HEK293 (cell line): Measurements from ENCODE around the gene BCL11B.

Experiments
- CTCF ChIA-PET: fragments of 350-600 bp; formaldehyde crosslinking; extraction: SDS; loops from one replicate; lab custom pipeline; 2021; ENCODE audit warnings: antibody characterized with exemption; lab: Yijun Ruan, JAX
- POLR2A ChIA-PET: fragments of 300-600 bp; formaldehyde crosslinking; extraction: SDS; loops from one replicate; lab custom pipeline; 2020; ENCODE audit warnings: antibody characterized with exemption, inconsistent platforms; lab: Yijun Ruan, JAX
- H3K27ac ChIP-seq: fragments of 200-500 bp; sonication (Bioruptor generic); 2 replicates; pipeline ENCODE4 v1.5.1; 2014; ENCODE audit warnings: low read depth, low read length, control low read depth, inconsistent platforms; ENCODE audit errors: extremely low read depth
- H3K36me3 ChIP-seq, 2 experiments: fragments of 200-500 bp in 1 of 2; sonication (Bioruptor generic) in 1 of 2; 1 replicate in 1 of 2; 2 replicates in 1 of 2; pipeline ENCODE4 v1.5.1; 2014 to 2017; ENCODE audit warnings: inconsistent platforms in 2 of 2, low read length in 2 of 2; ENCODE audit not compliant: control insufficient read depth in 2 of 2, insufficient read depth in 1 of 2
- H3K4me1 ChIP-seq: fragments of 200-500 bp; sonication (Bioruptor generic); 2 replicates; pipeline ENCODE4 v1.5.1; 2014; ENCODE audit warnings: mild to moderate bottlenecking, low read length, inconsistent platforms; ENCODE audit not compliant: control insufficient read depth, insufficient read depth
- H3K4me3 ChIP-seq: 2 replicates; pipeline ENCODE4 v1.5.1; 2011; ENCODE audit warnings: low read depth, mild to moderate bottlenecking, control low read depth, low read length, moderate library complexity
- H3K9me3 ChIP-seq: fragments of 200-500 bp; sonication (Bioruptor generic); 2 replicates; pipeline ENCODE4 v1.5.1; 2014; ENCODE audit warnings: low read depth, low read length, inconsistent platforms; ENCODE audit not compliant: control insufficient read depth, insufficient read depth
- BCL11A ChIP-seq: fragments of 450-650 bp; formaldehyde crosslinking; IDR thresholded peaks from 2 replicates; pipeline ENCODE4 v1.5.1; 2016; ENCODE audit warnings: low read depth, missing biosample characterization, missing genetic modification characterization
- GLIS1 ChIP-seq: fragments of 450-650 bp; formaldehyde crosslinking; IDR thresholded peaks from 2 replicates; pipeline ENCODE4 v1.5.1; 2016; ENCODE audit warnings: missing biosample characterization, missing genetic modification characterization
- ZNF121 ChIP-seq: fragments of 450-650 bp; formaldehyde crosslinking; IDR thresholded peaks from 2 replicates; pipeline ENCODE4 v1.5.1; 2016; ENCODE audit warnings: missing biosample characterization, missing genetic modification characterization
- ZNF211 ChIP-seq: fragments of 450-650 bp; formaldehyde crosslinking; IDR thresholded peaks from 2 replicates; pipeline ENCODE4 v1.5.1; 2016; ENCODE audit warnings: low read depth, missing biosample characterization, missing genetic modification characterization
- ZNF23 ChIP-seq: fragments of 450-650 bp; formaldehyde crosslinking; IDR thresholded peaks from 2 replicates; pipeline ENCODE4 v1.5.1; 2016; ENCODE audit warnings: missing biosample characterization, missing genetic modification characterization, borderline replicate concordance
- ZNF426 ChIP-seq: fragments of 450-650 bp; formaldehyde crosslinking; IDR thresholded peaks from 2 replicates; pipeline ENCODE4 v1.5.1; 2017; ENCODE audit warnings: missing biosample characterization, missing genetic modification characterization, mild to moderate bottlenecking, inconsistent platforms, moderate library complexity
- ZNF514 ChIP-seq: fragments of 450-650 bp; formaldehyde crosslinking; IDR thresholded peaks from 2 replicates; pipeline ENCODE4 v1.5.1; 2016; ENCODE audit warnings: missing biosample characterization, missing genetic modification characterization
- ZNF521 ChIP-seq: fragments of 450-650 bp; formaldehyde crosslinking; IDR thresholded peaks from 2 replicates; pipeline ENCODE4 v1.5.1; 2017; ENCODE audit warnings: missing biosample characterization, mild to moderate bottlenecking, missing genetic modification characterization
- ZNF600 ChIP-seq: fragments of 450-650 bp; formaldehyde crosslinking; IDR thresholded peaks from 2 replicates; pipeline ENCODE4 v1.5.1; 2016; ENCODE audit warnings: missing biosample characterization, missing genetic modification characterization
- ZNF623 ChIP-seq: fragments of 450-650 bp; formaldehyde crosslinking; IDR thresholded peaks from 2 replicates; pipeline ENCODE4 v1.5.1; 2016; ENCODE audit warnings: missing biosample characterization, missing genetic modification characterization
- ZNF670 ChIP-seq: fragments of 450-650 bp; formaldehyde crosslinking; IDR thresholded peaks from 2 replicates; pipeline ENCODE4 v1.5.1; 2016; ENCODE audit warnings: missing biosample characterization, missing genetic modification characterization, low read depth
- ZNF76 ChIP-seq: fragments of 450-650 bp; formaldehyde crosslinking; IDR thresholded peaks from 2 replicates; pipeline ENCODE4; 2016; ENCODE audit warnings: low read depth, missing biosample characterization, missing genetic modification characterization, borderline replicate concordance
- ZSCAN30 ChIP-seq: fragments of 450-650 bp; IDR thresholded peaks from 2 replicates; pipeline ENCODE4 v1.5.1; 2018; ENCODE audit warnings: missing biosample characterization, mild to moderate bottlenecking, missing genetic modification characterization, moderate library complexity
- TF ChIP-seq, protein P1 (sequence below): fragments of 450-650 bp; formaldehyde crosslinking; IDR thresholded peaks from 2 replicates; pipeline ENCODE4 v1.5.1; 2016; ENCODE audit warnings: missing biosample characterization, missing genetic modification characterization
- TF ChIP-seq, protein P2 (sequence below): fragments of 450-650 bp; formaldehyde crosslinking; optimal IDR thresholded peaks from 2 replicates; pipeline ENCODE3; 2016; ENCODE audit warnings: missing biosample characterization, mild to moderate bottlenecking, missing genetic modification characterization
- TF ChIP-seq, protein P3 (sequence below): fragments of 450-650 bp; formaldehyde crosslinking; IDR thresholded peaks from 2 replicates; pipeline ENCODE4 v1.5.1; 2016; ENCODE audit warnings: missing biosample characterization, missing genetic modification characterization
- TF ChIP-seq, protein P4 (sequence below): fragments of 450-650 bp; formaldehyde crosslinking; IDR thresholded peaks from 2 replicates; pipeline ENCODE4 v1.5.0; 2017; ENCODE audit warnings: missing biosample characterization, missing genetic modification characterization, borderline replicate concordance

BCL11B gene

DNA sequence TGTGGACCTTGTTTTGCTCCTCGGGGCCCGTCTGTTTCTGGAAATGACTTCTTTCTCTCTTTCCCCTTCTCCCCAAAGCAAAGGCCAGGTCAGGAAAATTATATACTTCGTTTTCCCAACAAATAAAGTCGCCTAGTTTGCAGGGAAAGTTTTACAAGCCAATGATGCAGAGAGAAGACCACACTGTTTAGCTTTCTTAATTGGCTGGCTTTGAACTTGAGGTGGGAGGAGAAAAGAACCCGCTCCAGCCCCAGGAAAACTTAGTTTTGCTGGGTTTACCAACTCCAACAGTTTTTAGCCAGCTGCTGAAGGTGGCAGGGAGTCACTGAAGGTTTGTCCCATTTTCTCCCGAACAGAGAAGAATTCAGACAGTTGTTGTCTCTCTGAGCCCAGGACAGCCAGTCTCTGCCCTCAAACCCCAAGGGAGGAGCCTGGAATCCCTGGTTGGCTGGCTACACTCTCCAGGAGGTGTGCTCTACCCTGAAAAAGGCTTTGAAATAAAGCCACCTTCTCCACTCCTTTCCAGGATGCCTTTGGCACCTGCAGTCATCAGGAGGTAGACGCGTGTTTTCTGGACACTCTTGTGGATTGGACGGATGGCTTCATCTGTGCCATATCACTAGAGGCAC lies 24.8 kb downstream of the BCL11B start (continued):
- TF ChIP-seq, protein P1, sequence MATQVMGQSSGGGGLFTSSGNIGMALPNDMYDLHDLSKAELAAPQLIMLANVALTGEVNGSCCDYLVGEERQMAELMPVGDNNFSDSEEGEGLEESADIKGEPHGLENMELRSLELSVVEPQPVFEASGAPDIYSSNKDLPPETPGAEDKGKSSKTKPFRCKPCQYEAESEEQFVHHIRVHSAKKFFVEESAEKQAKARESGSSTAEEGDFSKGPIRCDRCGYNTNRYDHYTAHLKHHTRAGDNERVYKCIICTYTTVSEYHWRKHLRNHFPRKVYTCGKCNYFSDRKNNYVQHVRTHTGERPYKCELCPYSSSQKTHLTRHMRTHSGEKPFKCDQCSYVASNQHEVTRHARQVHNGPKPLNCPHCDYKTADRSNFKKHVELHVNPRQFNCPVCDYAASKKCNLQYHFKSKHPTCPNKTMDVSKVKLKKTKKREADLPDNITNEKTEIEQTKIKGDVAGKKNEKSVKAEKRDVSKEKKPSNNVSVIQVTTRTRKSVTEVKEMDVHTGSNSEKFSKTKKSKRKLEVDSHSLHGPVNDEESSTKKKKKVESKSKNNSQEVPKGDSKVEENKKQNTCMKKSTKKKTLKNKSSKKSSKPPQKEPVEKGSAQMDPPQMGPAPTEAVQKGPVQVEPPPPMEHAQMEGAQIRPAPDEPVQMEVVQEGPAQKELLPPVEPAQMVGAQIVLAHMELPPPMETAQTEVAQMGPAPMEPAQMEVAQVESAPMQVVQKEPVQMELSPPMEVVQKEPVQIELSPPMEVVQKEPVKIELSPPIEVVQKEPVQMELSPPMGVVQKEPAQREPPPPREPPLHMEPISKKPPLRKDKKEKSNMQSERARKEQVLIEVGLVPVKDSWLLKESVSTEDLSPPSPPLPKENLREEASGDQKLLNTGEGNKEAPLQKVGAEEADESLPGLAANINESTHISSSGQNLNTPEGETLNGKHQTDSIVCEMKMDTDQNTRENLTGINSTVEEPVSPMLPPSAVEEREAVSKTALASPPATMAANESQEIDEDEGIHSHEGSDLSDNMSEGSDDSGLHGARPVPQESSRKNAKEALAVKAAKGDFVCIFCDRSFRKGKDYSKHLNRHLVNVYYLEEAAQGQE (tag by site-specific recombination), result no peak
- TF ChIP-seq GLIS1 (tag by site-specific recombination), result peak; percentile 68

DNA sequence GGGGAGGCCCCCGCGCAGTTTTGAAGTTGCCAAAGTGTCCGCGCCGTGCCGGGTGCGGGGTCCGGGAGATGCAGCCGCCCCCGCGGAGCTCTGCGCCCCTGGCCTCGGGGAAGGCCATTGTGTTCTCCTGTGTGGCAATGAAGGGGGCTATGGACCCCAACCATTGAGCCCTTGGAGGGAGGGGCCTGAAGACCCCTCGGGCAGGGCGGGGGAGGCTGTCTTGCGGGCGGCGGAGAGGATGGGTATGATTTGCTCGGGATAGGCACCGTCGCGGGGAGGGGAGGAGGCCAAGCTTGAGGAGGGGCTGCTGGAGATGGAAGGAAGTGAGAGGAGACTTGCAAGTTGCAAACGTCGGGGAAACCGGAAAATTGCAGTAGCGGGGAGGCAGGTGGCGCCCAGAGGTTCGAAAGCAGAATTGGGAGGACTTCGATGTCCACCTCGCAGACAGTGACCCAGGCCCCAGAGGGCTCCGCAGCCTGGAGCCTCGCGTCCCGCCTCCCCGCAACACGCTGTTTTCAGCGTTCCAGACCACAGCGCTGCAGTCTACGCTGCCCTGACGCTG lies 25.4 kb downstream of the BCL11B start:
- CTCF ChIA-PET, result interaction anchor here (0.7 to 1.3 kb wide), 2 partner anchors 29 to 208 kb away, joined by 3 to 4 read pairs; no protein-coding TSS in a partner anchor
- H3K36me3 ChIP-seq, result no peaks in the 10 kb centered on the region
- H3K27ac ChIP-seq, result peak overlapping the region; percentile 79; the same call in 1 of the 2 replicates
- POLR2A ChIA-PET, result no interaction called here
- H3K9me3 ChIP-seq, result no peaks in the 10 kb centered on the region
- H3K4me3 ChIP-seq, result no peak overlapping the region
- TF ChIP-seq, protein P2, sequence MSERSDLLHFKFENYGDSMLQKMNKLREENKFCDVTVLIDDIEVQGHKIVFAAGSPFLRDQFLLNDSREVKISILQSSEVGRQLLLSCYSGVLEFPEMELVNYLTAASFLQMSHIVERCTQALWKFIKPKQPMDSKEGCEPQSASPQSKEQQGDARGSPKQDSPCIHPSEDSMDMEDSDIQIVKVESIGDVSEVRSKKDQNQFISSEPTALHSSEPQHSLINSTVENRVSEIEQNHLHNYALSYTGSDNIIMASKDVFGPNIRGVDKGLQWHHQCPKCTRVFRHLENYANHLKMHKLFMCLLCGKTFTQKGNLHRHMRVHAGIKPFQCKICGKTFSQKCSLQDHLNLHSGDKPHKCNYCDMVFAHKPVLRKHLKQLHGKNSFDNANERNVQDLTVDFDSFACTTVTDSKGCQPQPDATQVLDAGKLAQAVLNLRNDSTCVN (tag by site-specific recombination), result no peak
- TF ChIP-seq, protein P3, sequence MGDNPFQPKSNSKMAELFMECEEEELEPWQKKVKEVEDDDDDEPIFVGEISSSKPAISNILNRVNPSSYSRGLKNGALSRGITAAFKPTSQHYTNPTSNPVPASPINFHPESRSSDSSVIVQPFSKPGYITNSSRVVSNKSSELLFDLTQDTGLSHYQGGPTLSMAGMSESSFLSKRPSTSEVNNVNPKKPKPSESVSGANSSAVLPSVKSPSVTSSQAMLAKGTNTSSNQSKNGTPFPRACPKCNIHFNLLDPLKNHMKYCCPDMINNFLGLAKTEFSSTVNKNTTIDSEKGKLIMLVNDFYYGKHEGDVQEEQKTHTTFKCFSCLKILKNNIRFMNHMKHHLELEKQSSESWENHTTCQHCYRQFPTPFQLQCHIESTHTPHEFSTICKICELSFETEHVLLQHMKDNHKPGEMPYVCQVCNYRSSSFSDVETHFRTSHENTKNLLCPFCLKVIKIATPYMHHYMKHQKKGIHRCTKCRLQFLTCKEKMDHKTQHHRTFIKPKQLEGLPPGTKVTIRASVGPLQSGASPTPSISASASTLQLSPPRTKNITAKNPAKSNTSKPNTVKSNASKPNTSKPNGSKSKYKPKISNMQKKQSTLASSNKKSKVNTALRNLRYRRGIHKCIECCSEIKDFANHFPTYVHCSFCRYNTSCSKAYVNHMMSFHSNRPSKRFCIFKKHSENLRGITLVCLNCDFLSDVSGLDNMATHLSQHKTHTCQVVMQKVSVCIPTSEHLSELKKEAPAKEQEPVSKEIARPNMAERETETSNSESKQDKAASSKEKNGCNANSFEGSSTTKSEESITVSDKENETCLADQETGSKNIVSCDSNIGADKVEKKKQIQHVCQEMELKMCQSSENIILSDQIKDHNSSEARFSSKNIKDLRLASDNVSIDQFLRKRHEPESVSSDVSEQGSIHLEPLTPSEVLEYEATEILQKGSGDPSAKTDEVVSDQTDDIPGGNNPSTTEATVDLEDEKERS (tag by site-specific recombination), result no peak
- TF ChIP-seq ZNF211 (no peak), ZNF76 (tag by site-specific recombination) (no peak), ZNF600 (tag by site-specific recombination) (peak; percentile 26; the same call in 1 of the 2 replicates)
- H3K4me1 ChIP-seq, result peaks cover 59% of the 10 kb centered on the region

DNA sequence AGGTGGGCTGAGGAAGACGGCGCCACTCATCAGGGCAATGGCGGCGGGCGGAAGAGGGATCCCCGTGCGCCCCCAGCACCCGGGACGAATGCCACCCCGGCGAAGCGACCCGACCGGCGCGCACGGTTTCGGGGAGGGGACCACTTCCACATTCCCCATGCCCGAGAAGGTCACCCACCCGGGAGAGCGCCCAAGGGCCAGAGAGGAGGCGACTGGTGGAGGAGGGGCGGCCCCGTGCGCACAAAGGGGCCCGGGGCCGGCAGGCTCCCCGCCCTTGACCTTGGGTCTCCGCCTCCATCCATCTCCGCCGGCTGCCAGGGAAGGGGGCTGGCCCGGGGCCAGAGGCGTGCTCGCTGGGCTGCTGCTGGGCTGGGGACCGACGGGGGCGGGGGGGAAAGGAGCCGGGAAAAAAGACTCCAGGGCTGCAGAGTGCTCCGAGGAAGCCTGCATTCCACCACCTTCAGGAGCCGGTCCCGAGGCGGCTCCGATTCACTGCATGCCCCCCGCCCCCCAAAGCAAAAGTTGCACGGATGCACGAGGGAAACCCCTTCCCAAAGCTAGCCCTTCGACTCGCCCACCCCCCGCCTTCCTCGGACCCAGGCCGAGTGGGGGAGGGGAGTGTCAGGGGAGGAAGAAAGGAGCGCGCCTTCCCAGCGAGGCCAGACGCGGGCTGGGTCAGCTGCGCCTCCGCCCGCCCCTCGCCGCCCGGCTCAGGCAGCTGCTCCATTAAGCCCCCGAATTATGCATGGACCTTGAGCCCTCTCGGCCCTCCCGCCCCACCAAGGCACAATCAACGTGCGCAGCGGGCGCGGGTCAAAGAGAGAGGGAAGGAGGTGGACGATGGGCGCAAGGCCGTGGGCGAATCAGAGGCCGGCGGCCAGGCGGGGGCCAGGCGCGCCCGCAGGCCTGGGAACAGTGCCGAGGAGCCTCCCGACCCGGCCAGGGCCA lies 26.2 kb downstream of the BCL11B start:
- ChIA-PET POLR2A (no interaction called here), CTCF (interaction anchor here (1.3 kb wide), 1 partner anchor 207 kb away, joined by 3 read pairs; no protein-coding TSS in a partner anchor)
- H3K4me3 ChIP-seq, result peak overlapping the region; percentile 24
- H3K9me3 ChIP-seq, result no peaks in the 10 kb centered on the region
- no peaks in the 10 kb centered on the region for H3K36me3 ChIP-seq
- H3K4me1 ChIP-seq, result peaks cover 64% of the 10 kb centered on the region
- peak overlapping the region; percentile 79; the same call in 1 of the 2 replicates for H3K27ac ChIP-seq
- TF ChIP-seq, protein P2 (tag by site-specific recombination), result peak; percentile 22
- no peak for TF ChIP-seq ZNF426 (tag by site-specific recombination)
- TF ChIP-seq, protein P4, sequence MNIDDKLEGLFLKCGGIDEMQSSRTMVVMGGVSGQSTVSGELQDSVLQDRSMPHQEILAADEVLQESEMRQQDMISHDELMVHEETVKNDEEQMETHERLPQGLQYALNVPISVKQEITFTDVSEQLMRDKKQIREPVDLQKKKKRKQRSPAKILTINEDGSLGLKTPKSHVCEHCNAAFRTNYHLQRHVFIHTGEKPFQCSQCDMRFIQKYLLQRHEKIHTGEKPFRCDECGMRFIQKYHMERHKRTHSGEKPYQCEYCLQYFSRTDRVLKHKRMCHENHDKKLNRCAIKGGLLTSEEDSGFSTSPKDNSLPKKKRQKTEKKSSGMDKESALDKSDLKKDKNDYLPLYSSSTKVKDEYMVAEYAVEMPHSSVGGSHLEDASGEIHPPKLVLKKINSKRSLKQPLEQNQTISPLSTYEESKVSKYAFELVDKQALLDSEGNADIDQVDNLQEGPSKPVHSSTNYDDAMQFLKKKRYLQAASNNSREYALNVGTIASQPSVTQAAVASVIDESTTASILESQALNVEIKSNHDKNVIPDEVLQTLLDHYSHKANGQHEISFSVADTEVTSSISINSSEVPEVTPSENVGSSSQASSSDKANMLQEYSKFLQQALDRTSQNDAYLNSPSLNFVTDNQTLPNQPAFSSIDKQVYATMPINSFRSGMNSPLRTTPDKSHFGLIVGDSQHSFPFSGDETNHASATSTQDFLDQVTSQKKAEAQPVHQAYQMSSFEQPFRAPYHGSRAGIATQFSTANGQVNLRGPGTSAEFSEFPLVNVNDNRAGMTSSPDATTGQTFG (tag by site-specific recombination), result no peak
- no peak for TF ChIP-seq ZNF514 (tag by site-specific recombination)
- TF ChIP-seq ZNF121 (tag by site-specific recombination), result no peak
- TF ChIP-seq ZNF670 (tag by site-specific recombination), result no peak
- no peak for TF ChIP-seq ZNF23 (tag by site-specific recombination)
- no peak for TF ChIP-seq ZSCAN30 (tag by site-specific recombination)
- TF ChIP-seq BCL11A (tag by site-specific recombination), result no peak
- no peak for TF ChIP-seq ZNF623 (tag by site-specific recombination)
- TF ChIP-seq ZNF521, result no peak
